PFSK-1 (cell line): ENCODE data around the gene CHP2.

Source experiments
- FOXP2 ChIP-seq: optimal IDR thresholded peaks from 2 replicates; pipeline ENCODE3; 2011; ENCODE audit warnings: borderline replicate concordance, control low read depth, inconsistent platforms; ENCODE audit not compliant: insufficient read depth; ENCODE audit errors: extremely low read length, extremely low read depth
- POLR2AphosphoS5 ChIP-seq: IDR thresholded peaks from 2 replicates; pipeline ENCODE4 v1.6.1; 2012; ENCODE audit warnings: low read depth, mild to moderate bottlenecking, control low read depth, low read length, moderate library complexity
- REST ChIP-seq, 2 experiments: IDR thresholded peaks; 2 replicates each; pipeline versions ENCODE4 v1.6.1 to v1.8.0; 2011 to 2012; ENCODE audit warnings: low read depth in 2 of 2, low read length in 2 of 2, control low read depth in 1 of 2, inconsistent platforms in 1 of 2, mild to moderate bottlenecking in 1 of 2, moderate library complexity in 1 of 2; ENCODE audit not compliant: insufficient read depth in 1 of 2
- SIN3A ChIP-seq: IDR thresholded peaks from 2 replicates; pipeline ENCODE4 v1.6.1; 2012; ENCODE audit warnings: mild to moderate bottlenecking, low read length, moderate library complexity, borderline replicate concordance; ENCODE audit not compliant: insufficient read depth
- TAF1 ChIP-seq: IDR thresholded peaks from 2 replicates; pipeline ENCODE4 v1.6.1; 2012; ENCODE audit warnings: low read length, control low read depth, borderline replicate concordance; ENCODE audit not compliant: insufficient read depth

CHP2 gene

GRCh38 chr16:23807028-23807427, 52.2 kb downstream of the CHP2 start:
- no peak for TF ChIP-seq FOXP2
- no peak for TF ChIP-seq SIN3A
- TF ChIP-seq REST (IDR thresholded peaks at IDR 0.05; ENCODE audit: insufficient read depth in 1 of 2, low read depth in 2 of 2, low read length in 2 of 2): no peak
- TF ChIP-seq POLR2AphosphoS5: no peak
- TF ChIP-seq TAF1: no peak
